Measurements from ENCODE around the gene ELF2.

DNA sequence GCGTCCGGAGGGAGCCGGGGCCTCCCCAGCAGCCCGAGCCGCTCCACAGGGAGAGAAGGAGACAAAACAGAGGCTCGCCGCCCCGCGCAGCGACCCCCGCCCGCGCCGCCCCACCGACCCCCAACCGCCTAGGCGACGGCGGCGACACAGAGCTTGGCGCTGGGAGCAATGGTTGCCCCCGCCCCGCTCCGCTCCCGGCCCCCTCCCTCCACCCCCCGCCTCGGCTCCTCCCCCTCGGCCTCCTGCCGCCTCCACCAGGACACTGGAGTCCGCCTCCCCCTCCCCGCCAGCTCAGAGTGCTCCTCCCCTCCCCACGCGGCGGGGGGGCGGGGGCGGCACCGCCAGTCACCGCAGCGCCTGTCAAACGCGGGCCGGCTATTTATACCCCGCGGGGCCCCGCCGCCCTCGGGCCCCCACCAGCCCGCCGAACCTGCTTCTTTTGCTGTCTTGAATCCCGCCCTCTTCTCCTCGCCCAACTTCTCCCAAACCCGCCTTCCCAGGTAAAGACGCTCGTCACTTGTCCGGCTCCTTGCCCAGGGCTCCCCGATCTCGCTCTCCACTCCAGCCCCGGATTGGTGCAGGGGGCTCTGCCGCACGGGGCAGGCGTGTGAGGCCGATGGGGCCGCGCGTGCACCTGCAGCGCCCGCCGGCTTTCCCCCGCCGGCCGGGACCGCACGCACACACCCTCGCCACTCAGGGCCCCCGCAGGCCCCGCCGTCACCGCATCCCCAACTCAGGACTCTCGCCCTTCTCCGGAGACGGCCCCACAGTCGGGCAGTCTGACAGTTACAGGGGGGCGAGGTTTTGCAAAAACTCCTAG is at the start of gene ELF2:
- TF ChIP-seq, protein P1, sequence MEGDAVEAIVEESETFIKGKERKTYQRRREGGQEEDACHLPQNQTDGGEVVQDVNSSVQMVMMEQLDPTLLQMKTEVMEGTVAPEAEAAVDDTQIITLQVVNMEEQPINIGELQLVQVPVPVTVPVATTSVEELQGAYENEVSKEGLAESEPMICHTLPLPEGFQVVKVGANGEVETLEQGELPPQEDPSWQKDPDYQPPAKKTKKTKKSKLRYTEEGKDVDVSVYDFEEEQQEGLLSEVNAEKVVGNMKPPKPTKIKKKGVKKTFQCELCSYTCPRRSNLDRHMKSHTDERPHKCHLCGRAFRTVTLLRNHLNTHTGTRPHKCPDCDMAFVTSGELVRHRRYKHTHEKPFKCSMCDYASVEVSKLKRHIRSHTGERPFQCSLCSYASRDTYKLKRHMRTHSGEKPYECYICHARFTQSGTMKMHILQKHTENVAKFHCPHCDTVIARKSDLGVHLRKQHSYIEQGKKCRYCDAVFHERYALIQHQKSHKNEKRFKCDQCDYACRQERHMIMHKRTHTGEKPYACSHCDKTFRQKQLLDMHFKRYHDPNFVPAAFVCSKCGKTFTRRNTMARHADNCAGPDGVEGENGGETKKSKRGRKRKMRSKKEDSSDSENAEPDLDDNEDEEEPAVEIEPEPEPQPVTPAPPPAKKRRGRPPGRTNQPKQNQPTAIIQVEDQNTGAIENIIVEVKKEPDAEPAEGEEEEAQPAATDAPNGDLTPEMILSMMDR (IDR thresholded peaks at IDR 0.05) = no peak
- TF ChIP-seq POLR2A (IDR thresholded peaks at IDR 0.05) = peak in 1 of 2 donors; percentile 19

Data from vagina (tissue), 2 donors.